Left lung (tissue), 10 donors: ENCODE data around the gene GPR156. TPM values are rescaled to one million over a fixed set of nuclear protein-coding genes. Genes with fewer than 3 reads are reported as not detected.
A peak's percentile ranks its signal among the peaks of the same experiment; 100 is the strongest.

Experiments
- ATAC-seq: fragments of 200-7000 bp; cut with Tn5 transposase; one replicate; pipeline ENCODE4 v1.9.1; 2020; ENCODE audit warnings: moderate library complexity
- DNase-seq, 4 donors: peaks; one replicate each; pipeline ENCODE4 v3.0.0-alpha.2; 2013 to 2020
- H3K27ac ChIP-seq, 2 donors: fragments of 200-600 bp; sonication (generic) in 1 of 2; one replicate each; pipeline versions ENCODE4 v1.5.0 to v1.8.0; 2020 to 2021
- H3K27me3 ChIP-seq, 2 donors: fragments of 200-600 bp; sonication (generic) in 1 of 2; one replicate each; pipeline versions ENCODE4 v1.5.0 to v1.8.0; 2020 to 2021
- H3K36me3 ChIP-seq, 2 donors: fragments of 200-600 bp; sonication (generic) in 1 of 2; one replicate each; pipeline versions ENCODE4 v1.5.0 to v1.8.0; 2020 to 2021
- H3K4me1 ChIP-seq, 2 donors: fragments of 200-600 bp; one replicate each; pipeline ENCODE4 v1.8.0; 2021
- H3K4me3 ChIP-seq, 2 donors: fragments of 200-600 bp; sonication (generic) in 1 of 2; one replicate each; pipeline versions ENCODE4 v1.5.0 to v1.8.0; 2020 to 2021; ENCODE audit warnings: mild to moderate bottlenecking in 1 of 2
- H3K9me3 ChIP-seq, 2 donors: fragments of 200-600 bp; sonication (generic) in 1 of 2; one replicate each; pipeline versions ENCODE4 v1.5.0 to v1.8.0; 2020 to 2021
- intact Hi-C, 2 donors: fragments of 100-400 bp; cut with DNase I; formaldehyde crosslinking; loops; one replicate each; pipeline versions ENCODE4 v1.11.2 to v1.14.2; 2022
- polyA plus RNA-seq, 6 donors: library from polyadenylated mRNA; unstranded; fragments of 120-200 nt; gene quantifications; one replicate each; pipeline ENCODE4 v1.2.1, GENCODE V29; 2013; ENCODE audit not compliant: insufficient read length in 6 of 6
- total RNA-seq, 2 donors: library from RNA; stranded (reverse); fragmentation: NEBNext Ultra II Directional; extraction: Animal tissue kit (Norgen Biotek cat#: 25700); gene quantifications; one replicate each; pipeline ENCODE4 v1.2.1, GENCODE V29; 2021
- TF ChIP-seq, protein P1 (sequence below), 2 donors: fragments of 200-600 bp; sonication (generic) in 1 of 2; IDR thresholded peaks; one replicate each; pipeline versions ENCODE4 v1.5.0 to v1.8.0; 2021; ENCODE audit warnings: antibody characterized with exemption in 2 of 2
- donor health status: DM: no; HTN: yes; CAD: no.
- donor health status: DM: no; HTN: no; CAD: no.

The GPR156 gene
- total and polyA plus RNA-seq, 8 donors: 0.34 to 3.2 (median 2.0) TPM

DNA sequence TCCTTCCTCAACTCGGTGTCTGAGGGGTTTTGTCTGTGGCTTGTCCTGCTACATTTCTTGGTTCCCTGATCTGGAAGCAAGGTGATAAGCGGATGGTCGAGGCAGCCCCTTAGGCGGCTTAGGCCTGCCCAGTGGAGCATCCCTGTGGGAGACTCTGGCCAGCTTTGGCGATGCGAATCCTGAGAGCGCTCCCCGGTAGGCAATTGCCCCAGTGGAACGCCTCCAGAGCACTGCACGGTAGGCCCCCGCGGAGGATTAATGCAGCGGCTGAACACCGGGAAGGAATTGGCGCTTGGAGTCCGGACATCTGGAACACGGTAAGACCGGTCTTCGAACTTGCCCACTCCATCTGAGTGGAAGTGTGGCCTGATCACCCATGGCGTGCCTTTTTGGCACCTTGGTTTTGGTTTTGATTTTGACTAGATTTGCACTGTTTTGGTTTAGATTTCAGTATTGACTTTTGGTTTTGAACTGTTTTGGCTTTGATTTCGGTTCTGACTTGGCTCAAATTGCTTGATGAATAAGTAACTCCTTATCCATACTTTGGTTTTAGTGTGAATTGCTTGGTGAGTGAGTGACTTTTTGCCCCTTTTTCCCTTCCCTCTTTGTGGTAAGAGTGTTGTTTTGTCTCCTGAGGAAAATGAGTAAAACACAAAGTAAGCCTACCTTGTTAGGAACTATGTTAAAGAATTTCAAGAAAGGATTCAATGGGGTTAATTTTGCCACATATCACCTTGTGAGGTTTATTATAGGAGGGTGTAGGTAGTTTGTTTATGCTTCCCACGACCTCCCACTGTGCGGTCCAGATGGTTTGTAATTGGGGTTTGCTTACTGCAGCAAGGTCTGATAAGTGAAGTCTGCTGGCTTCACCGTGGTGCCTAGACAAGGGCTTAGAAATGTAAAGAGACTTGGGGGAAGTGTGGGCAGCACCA is 27.1 kb upstream of the GPR156 start:
- H3K9me3 ChIP-seq: peaks cover 0 to 14% of the 10 kb centered on the region in 2 donors
- H3K36me3 ChIP-seq: no peaks in the 10 kb centered on the region
- no peak overlapping the region for H3K4me3 ChIP-seq
- DNase-seq (no peak), ATAC-seq (no peak)
- TF ChIP-seq, protein P1, sequence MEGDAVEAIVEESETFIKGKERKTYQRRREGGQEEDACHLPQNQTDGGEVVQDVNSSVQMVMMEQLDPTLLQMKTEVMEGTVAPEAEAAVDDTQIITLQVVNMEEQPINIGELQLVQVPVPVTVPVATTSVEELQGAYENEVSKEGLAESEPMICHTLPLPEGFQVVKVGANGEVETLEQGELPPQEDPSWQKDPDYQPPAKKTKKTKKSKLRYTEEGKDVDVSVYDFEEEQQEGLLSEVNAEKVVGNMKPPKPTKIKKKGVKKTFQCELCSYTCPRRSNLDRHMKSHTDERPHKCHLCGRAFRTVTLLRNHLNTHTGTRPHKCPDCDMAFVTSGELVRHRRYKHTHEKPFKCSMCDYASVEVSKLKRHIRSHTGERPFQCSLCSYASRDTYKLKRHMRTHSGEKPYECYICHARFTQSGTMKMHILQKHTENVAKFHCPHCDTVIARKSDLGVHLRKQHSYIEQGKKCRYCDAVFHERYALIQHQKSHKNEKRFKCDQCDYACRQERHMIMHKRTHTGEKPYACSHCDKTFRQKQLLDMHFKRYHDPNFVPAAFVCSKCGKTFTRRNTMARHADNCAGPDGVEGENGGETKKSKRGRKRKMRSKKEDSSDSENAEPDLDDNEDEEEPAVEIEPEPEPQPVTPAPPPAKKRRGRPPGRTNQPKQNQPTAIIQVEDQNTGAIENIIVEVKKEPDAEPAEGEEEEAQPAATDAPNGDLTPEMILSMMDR (IDR thresholded peaks at IDR 0.05): no peak
- H3K4me1 ChIP-seq: no peaks in the 10 kb centered on the region
- no peak overlapping the region for H3K27ac ChIP-seq
- H3K27me3 ChIP-seq: peaks cover 0 to under 1% of the 10 kb centered on the region in 2 donors
- intact Hi-C loops: no loop called here

DNA sequence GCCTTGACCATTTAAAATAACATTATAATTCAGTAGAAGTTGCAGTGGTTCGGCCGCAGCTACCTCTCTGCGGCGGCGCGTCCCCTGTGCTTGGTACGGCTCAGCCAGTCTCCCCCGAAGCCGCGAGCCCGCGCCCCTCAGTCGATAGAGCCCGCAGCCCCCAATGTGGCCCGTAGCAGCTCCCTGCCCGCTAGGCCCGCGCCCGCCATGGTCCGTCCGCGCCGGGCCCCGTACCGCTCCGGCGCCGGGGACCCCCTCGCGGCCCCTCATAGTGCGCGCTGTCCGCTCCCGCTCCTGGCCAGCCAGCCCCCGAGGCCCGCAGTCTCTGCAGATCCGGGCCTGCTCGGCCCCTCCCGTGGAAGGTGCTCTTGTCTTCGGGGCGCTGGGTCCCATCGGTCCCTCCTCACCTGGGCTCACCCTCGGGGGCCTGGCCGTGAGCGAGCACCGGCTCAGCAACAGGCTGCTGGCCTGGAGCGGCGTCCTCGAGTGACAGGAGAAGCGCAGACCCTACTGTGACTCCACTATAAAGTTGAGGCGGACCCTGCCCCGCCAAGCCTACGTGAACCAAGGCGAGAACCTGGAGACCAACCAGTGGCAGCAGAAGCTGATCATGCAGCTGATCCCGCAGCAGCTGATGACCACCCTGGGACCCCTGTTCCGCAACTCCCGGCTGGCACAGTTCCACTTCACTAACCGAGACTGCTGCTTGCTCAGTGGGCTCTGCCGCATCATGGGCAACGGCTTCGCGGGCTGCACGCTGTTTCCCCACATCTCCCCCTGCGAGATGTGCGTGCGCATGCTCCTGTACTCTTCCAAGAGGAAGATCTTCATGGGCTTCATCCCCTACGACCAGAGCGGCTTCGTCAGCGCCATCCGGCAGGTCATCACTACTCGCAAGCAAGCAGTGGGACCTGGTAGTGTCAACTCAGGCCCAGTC is 21.8 kb upstream of the GPR156 start:
- Histone ChIP-seq H3K27me3 (peaks cover 0 to 9% of the 10 kb centered on the region in 2 donors), H3K4me1 (no peaks in the 10 kb centered on the region), H3K9me3 (peaks cover 0 to 5% of the 10 kb centered on the region in 2 donors), H3K36me3 (no peaks in the 10 kb centered on the region), H3K27ac (no peak overlapping the region), H3K4me3 (no peak overlapping the region)
- intact Hi-C loops: no loop called here
- DNase-seq (peak in 1 of 4 donors; percentile 74), ATAC-seq (no peak)
- TF ChIP-seq, protein P1 (IDR thresholded peaks at IDR 0.05): no peak

DNA sequence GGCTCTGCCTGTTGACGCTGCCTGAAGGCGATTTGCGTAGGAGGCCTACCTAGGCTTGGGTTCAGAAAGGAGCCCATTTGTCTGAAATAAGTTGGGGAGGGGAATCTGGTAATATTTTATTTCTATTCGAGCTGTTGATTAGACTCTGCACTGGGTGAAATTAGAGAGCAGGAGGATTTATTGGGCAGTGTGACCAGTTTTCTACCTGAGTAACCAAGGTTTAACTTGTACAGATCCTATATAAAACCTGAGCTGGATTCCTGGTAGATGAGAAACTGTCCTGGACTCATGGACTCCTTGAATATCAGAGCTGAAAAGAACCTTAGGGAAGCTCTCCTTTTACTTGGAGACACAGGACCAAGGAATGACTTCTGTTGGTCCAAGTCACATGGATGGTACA is 19.6 kb upstream of the GPR156 start:
- no peak for DNase-seq
- TF ChIP-seq, protein P1 (IDR thresholded peaks at IDR 0.05): no peak
- no peak overlapping the region for H3K4me3 ChIP-seq
- intact Hi-C loops: no loop called here
- H3K27ac ChIP-seq: no peak overlapping the region
- H3K4me1 ChIP-seq: no peaks in the 10 kb centered on the region
- H3K36me3 ChIP-seq: no peaks in the 10 kb centered on the region
- no peak for ATAC-seq
- H3K9me3 ChIP-seq: peaks cover 0 to 5% of the 10 kb centered on the region in 2 donors
- peaks cover 0 to 9% of the 10 kb centered on the region in 2 donors for H3K27me3 ChIP-seq

DNA sequence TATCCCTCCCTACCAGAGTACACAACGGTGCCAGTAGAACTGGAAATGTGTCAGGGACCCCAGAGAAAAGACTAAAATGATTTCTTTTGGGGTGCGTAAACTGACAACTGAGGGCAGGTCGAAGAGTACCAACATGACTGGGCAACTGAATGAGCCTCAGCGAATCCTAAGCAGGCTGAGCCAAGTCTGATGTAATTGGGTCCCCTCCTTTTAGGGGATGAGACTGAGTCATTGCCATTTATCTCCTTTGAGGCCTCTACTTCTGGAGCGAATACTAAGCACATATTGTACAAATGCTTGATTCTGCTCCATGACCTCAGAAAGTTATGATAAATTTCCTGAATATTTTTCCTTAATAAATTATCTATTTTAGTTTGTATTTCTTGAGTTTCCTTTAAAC is 17.3 kb upstream of the GPR156 start:
- Histone ChIP-seq H3K36me3 (no peaks in the 10 kb centered on the region), H3K27ac (no peak overlapping the region), H3K4me1 (no peaks in the 10 kb centered on the region), H3K4me3 (no peak overlapping the region), H3K27me3 (peaks cover 0 to 9% of the 10 kb centered on the region in 2 donors), H3K9me3 (peaks cover 0 to 3% of the 10 kb centered on the region in 2 donors)
- ATAC-seq: peak; percentile 24
- TF ChIP-seq, protein P1 (IDR thresholded peaks at IDR 0.05): no peak
- intact Hi-C loops: no loop called here
- DNase-seq: no peak
